Spleen (tissue), 11 donors: ENCODE measurements around the gene MAP3K10. TPM values are rescaled to one million over a fixed set of nuclear protein-coding genes. Genes with fewer than 3 reads are reported as not detected.

ENCODE experiments used
- DNase-seq: peaks from one replicate; pipeline ENCODE4 v3.0.0-alpha.2; 2020
- H3K27ac ChIP-seq, 8 donors: fragments of 200-600 bp; sonication (generic) in 7 of 8; 1 replicate in 4 of 8; 2 replicates in 4 of 8; pipeline versions ENCODE4 v1.5.0 to v1.8.0; 2016 to 2021; ENCODE audit warnings: inconsistent platforms in 4 of 8, mild to moderate bottlenecking in 4 of 8, moderate library complexity in 1 of 8
- H3K27me3 ChIP-seq, 7 donors: fragments of 200-600 bp; sonication (generic) in 6 of 7; replicated peaks in 1 of 7; 1 replicate in 4 of 7; 2 replicates in 3 of 7; pipeline versions ENCODE4 v1.5.0 to v1.8.0; 2016 to 2021; ENCODE audit warnings: inconsistent platforms in 3 of 7, mild to moderate bottlenecking in 1 of 7
- H3K36me3 ChIP-seq, 6 donors: fragments of 200-600 bp; sonication (generic) in 5 of 6; 1 replicate in 4 of 6; 2 replicates in 2 of 6; pipeline versions ENCODE4 v1.5.0 to v1.8.0; 2016 to 2021; ENCODE audit warnings: inconsistent platforms in 2 of 6
- H3K4me1 ChIP-seq, 6 donors: fragments of 200-600 bp; sonication (generic) in 5 of 6; 1 replicate in 3 of 6; 2 replicates in 3 of 6; pipeline versions ENCODE4 v1.5.0 to v1.8.0; 2016 to 2021; ENCODE audit warnings: inconsistent platforms in 3 of 6
- H3K4me3 ChIP-seq, 8 donors: fragments of 200-600 bp; sonication (generic) in 7 of 8; 1 replicate in 4 of 8; 2 replicates in 4 of 8; pipeline versions ENCODE4 v1.5.0 to v1.8.0; 2016 to 2021; ENCODE audit warnings: inconsistent platforms in 4 of 8, mild to moderate bottlenecking in 4 of 8, moderate library complexity in 2 of 8
- H3K9me3 ChIP-seq, 8 donors: fragments of 200-600 bp; sonication (generic) in 7 of 8; 1 replicate in 4 of 8; 2 replicates in 4 of 8; pipeline versions ENCODE4 v1.5.0 to v1.8.0; 2016 to 2021; ENCODE audit warnings: inconsistent platforms in 4 of 8
- CTCF ChIP-seq, 11 experiments: fragments of 200-600 bp in 7 of 11; fragments of 450-650 bp in 4 of 11; sonication (generic) in 4 of 11; IDR thresholded peaks in 8 of 11; conservative IDR thresholded peaks in 3 of 11; 1 replicate in 7 of 11; 2 replicates in 4 of 11; pipeline versions ENCODE4 v1.4.0 to v1.8.0; 2016 to 2021; ENCODE audit warnings: antibody characterized with exemption in 11 of 11, inconsistent platforms in 4 of 11, mild to moderate bottlenecking in 1 of 11
- POLR2A ChIP-seq, 3 donors: fragments of 450-650 bp; IDR thresholded peaks; one replicate each; pipeline ENCODE4 v1.5.1; 2017; ENCODE audit warnings: antibody characterized with exemption in 3 of 3, mild to moderate bottlenecking in 1 of 3
- POLR2AphosphoS5 ChIP-seq, 3 donors: sonication (generic); formaldehyde crosslinking; IDR thresholded peaks; one replicate each; pipeline ENCODE4 v1.5.1; 2017; ENCODE audit warnings: antibody characterized with exemption in 3 of 3
- WGBS, 5 donors: extraction: QIAGEN DNeasy Blood & Tissue Kit in 3 of 5; methylation state at CpG; one replicate each; pipeline versions ENCODE4 v1.1.5 to v1.1.7; 2013 to 2018; 5-methylcytosine and 5-hydroxymethylcytosine counted together
- intact Hi-C: fragments of 100-400 bp; cut with DNase I; formaldehyde crosslinking; loops from one replicate; pipeline ENCODE4 v1.15.0; 2023; ENCODE audit warnings: low total_unique reads
- polyA plus RNA-seq, 3 donors: library from polyadenylated mRNA; stranded (reverse); fragments of 200-250 nt; gene quantifications; one replicate each; pipeline ENCODE4 v1.2.1, GENCODE V29; 2013
- total RNA-seq, 7 donors: library from RNA; depleted of rRNA in 3 of 7; stranded (reverse); fragments of >200 nt in 3 of 7; fragmentation: NEBNext Ultra II Directional in 4 of 7; extraction: Animal tissue kit (Norgen Biotek cat#: 25700) in 4 of 7; gene quantifications; one replicate each; pipeline versions ENCODE4 v1.1.0 to v1.2.1, GENCODE V29; 2016 to 2021
- donor health status: healthy with polysubstance abuse.
- donor health status: DM: no; HTN: no; CAD: no; lungs with moderate emphysema.
- donor health status: DM: no; HTN: no; CAD: no.
- donor health status: Bipolar disorder and iron deficiency.
- donor health status: healthy.
- donor health status: DM: no; HTN: no; CAD: no.
- donor health status: DM: yes; HTN: yes; CAD: no.

The MAP3K10 gene
- total and polyA plus RNA-seq, 10 donors = 4.3 to 25.6 (median 17.4) TPM

- no peaks in the 10 kb centered on the region for H3K9me3 ChIP-seq
- H3K27me3 ChIP-seq = no peaks in the 10 kb centered on the region
- H3K4me1 ChIP-seq = peaks cover 2 to 81% (median 32%) of the 10 kb centered on the region in 6 donors
- intact Hi-C loops = no loop called here
- no peak for TF ChIP-seq CTCF (IDR thresholded peaks at IDR 0.05 in 8 of 11, conservative IDR thresholded peaks at IDR 0.05 in 3 of 11)
- TF ChIP-seq POLR2A (IDR thresholded peaks at IDR 0.05) = no peak
- TF ChIP-seq POLR2AphosphoS5 (IDR thresholded peaks at IDR 0.05) = peak in 1 of 3 donors; percentile 25
- no peak for DNase-seq
- 88 to 98% (median 95%) methylated on average over 9 to 16 of the region's 16 CpGs for WGBS, 5 donors
- no peak overlapping the region for H3K4me3 ChIP-seq
- H3K27ac ChIP-seq = no peak overlapping the region
- peaks cover 0 to 79% (median 24%) of the 10 kb centered on the region in 6 donors for H3K36me3 ChIP-seq
Measured at GRCh38 chr19:40246292-40247073, 55.3 kb downstream of the MAP3K10 start.

- Histone ChIP-seq H3K36me3 (peaks cover 0 to 79% (median 17%) of the 10 kb centered on the region in 6 donors), H3K4me3 (no peak overlapping the region), H3K27ac (no peak overlapping the region), H3K27me3 (no peaks in the 10 kb centered on the region), H3K9me3 (no peaks in the 10 kb centered on the region), H3K4me1 (peaks cover 2 to 81% (median 28%) of the 10 kb centered on the region in 6 donors)
- TF ChIP-seq POLR2A (IDR thresholded peaks at IDR 0.05) = no peak
- no peak for TF ChIP-seq POLR2AphosphoS5 (IDR thresholded peaks at IDR 0.05)
- TF ChIP-seq CTCF (IDR thresholded peaks at IDR 0.05 in 8 of 11, conservative IDR thresholded peaks at IDR 0.05 in 3 of 11) = no peak
- 90 to 96% (median 91%) methylated on average over 6 of the region's 6 CpGs for WGBS, 5 donors
- intact Hi-C loops = no loop called here
- no peak for DNase-seq
Measured at GRCh38 chr19:40247178-40247577, 56.0 kb downstream of the MAP3K10 start.

GRCh38 chr19:40247735-40248262 is 56.6 kb downstream of the MAP3K10 start:
- no peaks in the 10 kb centered on the region for H3K9me3 ChIP-seq
- intact Hi-C loops = no loop called here
- H3K4me3 ChIP-seq = no peak overlapping the region
- DNase-seq = no peak
- no peak for TF ChIP-seq POLR2A (IDR thresholded peaks at IDR 0.05)
- TF ChIP-seq CTCF (IDR thresholded peaks at IDR 0.05 in 8 of 11, conservative IDR thresholded peaks at IDR 0.05 in 3 of 11) = no peak
- TF ChIP-seq POLR2AphosphoS5 (IDR thresholded peaks at IDR 0.05) = peak in 2 of 3 donors; percentile 39 to 51
- WGBS, 5 donors = 57 to 87% (median 74%) methylated on average over 10 to 12 of the region's 12 CpGs
- peaks cover 2 to 80% (median 23%) of the 10 kb centered on the region in 6 donors for H3K4me1 ChIP-seq
- peaks cover 0 to 79% (median 13%) of the 10 kb centered on the region in 6 donors for H3K36me3 ChIP-seq
- peak overlapping the region in 1 of 8 donors; percentile 10 for H3K27ac ChIP-seq
- H3K27me3 ChIP-seq = no peaks in the 10 kb centered on the region

- intact Hi-C loops = no loop called here
- TF ChIP-seq POLR2AphosphoS5 (IDR thresholded peaks at IDR 0.05) = peak in 1 of 3 donors; percentile 16
- TF ChIP-seq POLR2A (IDR thresholded peaks at IDR 0.05) = no peak
- no peak for TF ChIP-seq CTCF (IDR thresholded peaks at IDR 0.05 in 8 of 11, conservative IDR thresholded peaks at IDR 0.05 in 3 of 11)
- Histone ChIP-seq H3K27me3 (no peaks in the 10 kb centered on the region), H3K9me3 (no peaks in the 10 kb centered on the region), H3K27ac (no peak overlapping the region), H3K4me1 (peaks cover 2 to 68% (median 18%) of the 10 kb centered on the region in 6 donors), H3K36me3 (peaks cover 0 to 86% (median 22%) of the 10 kb centered on the region in 6 donors), H3K4me3 (no peak overlapping the region)
- 71 to 86% (median 73%) methylated on average over 10 of the region's 10 CpGs for WGBS, 5 donors
- DNase-seq = no peak
Measured at GRCh38 chr19:40249201-40249600, 58.0 kb downstream of the MAP3K10 start.
